ENCODE measurements around the gene TBC1D13.
"Not testable (repeated sequence)": the region's sequence is repeated elsewhere in the genome, so short reads cannot be mapped to it uniquely, and the experiment has no call there.

TBC1D13 gene

DNA sequence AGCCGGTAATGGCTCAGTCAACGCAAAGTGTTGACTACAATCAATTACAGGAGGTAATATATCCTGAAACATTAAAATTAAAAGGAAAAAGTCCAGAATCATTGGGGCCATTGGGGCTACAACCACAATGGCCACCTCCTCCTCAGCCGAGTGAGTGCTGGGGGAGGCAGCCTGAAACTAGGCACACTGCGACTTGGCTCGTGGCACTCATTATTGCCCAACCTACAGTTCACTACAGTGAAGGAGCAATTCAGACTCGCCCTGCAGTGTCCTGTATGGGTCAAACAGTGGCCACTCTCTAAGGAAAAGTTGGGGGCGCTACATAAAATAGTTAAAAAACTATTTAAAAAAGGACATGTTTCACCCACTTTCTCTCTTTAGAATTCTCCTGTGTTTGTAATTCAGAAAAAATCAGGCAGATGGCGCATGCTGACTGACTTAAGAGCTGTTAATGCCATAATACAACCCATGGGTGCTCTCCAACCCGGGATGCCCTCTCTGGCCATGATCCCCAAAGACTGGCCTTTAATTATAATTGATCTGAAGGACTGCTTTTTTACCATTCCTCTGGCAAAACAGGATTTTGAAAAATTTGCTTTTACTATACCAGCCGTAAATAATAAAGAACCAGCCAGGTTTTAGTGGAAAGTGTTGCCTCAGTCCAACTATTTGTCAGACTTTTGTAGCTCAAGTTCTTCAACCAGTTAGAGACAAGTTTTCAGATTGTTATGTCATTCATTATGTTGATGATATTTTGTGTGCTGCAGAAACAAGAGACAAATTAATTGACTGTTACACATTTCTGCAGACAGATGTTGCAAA, 64.9 kb downstream of the TBC1D13 start:
- not testable (repeated sequence) for DNase-seq

DNA sequence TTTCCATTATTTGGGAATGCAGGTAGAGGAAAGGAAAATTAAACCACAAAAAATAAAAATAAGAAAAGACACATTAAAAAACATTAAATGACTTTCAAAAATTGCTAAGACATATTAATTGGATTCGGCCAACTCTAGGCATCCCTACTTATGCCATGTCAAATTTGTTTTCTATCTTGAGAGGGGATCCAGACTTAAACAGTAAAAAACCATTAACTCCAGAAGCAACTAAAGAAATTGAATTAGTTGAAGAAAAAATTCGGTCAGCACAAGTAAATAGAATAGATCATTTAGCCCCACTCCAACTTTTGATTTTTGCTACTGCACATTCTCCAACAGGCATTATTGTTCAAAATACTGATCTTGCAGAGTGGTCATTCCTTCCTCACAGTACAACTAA, 65.6 kb downstream of the TBC1D13 start:
- not testable (repeated sequence) for DNase-seq

DNA sequence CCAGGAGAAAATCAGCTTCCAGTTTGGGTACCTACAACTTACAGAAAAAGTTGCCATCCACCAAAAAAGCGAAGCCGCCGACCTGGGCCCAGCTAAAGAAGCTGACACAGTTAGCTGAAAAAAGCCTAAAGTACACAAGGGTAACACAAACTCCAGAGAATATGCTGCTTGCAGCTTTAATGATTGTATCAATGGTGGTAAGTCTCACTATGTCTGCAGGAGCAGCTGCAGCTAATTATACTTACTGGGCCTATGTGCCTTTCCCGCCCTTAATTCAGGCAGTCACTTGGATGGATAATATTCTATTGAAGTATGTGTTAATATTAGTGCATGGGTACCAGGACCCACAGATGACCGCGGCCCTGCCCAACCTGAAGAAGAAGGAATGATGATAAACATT, 67.4 kb downstream of the TBC1D13 start:
- DNase-seq = not testable (repeated sequence)

DNA sequence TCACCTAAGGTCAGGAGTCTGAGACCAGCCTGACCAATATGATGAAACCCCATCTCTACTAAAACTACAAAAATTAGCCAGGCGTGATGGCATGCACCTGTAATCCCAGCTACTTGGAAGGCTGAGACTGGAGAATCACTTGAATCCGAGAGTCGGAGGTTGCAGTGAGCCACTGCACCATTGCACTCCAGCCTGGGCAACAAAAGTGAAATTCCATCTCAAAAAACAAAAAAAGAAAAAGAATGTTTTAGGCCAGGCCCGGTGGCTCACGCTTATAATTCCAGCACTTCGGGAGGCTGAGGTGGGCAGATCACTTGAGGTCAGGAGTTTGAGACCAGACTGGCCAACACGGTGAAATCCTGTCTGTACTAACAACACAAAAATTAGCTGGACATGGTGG, 71.4 kb downstream of the TBC1D13 start:
- not testable (repeated sequence) for DNase-seq
